ENCODE measurements around the gene UBAC1. TPM values are rescaled to one million over a fixed set of nuclear protein-coding genes. Genes with fewer than 3 reads are reported as not detected.

Gene UBAC1
- total RNA-seq, 1 experiment from 2014 or later: 55.6 TPM

DNA sequence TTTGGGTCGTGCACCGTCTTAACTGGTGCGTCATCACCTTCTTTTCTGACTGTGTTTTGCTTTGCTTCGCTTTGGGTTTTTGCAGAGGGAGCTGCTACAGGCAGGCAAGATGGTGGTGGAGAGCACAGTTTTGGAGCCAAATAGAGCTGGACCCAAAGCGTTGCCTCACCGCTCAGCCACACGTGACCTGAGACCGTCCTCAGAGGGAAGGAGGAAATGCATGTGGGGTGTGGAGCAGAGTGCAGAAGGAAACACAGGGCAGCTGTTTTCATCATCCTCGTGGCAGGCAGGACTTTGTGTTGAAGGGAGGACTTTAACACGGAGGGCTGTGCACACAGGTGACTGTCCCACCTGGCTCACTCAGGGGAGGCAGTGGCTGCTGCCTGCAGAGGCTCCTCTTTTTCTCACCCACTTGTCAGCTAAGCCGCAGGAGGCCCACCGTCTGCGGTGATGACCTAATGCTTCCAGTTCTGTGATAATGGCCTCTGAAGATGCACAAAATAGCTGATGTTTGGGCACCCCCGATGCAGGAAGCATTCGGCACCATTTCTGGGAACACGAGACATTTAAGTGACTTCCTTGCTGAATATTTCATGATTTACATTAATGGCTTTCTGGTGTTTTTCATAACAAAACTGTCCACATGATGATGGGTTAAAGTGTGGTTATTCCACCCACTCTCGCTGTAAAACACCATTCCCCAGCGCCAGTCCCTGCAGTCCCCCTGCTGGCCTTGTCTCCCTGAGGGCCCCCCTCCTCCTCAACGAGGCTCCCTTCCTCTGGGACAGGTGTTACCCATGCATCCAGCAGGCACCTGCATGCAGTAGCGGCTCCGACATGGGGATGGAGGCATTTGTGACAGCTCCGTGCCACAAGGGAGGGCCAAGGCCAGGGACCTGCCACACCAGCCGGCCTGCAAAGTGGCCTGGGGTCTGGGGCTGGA lies 12.4 kb upstream of the UBAC1 start (continued):
- TF ChIP-seq, protein P1, sequence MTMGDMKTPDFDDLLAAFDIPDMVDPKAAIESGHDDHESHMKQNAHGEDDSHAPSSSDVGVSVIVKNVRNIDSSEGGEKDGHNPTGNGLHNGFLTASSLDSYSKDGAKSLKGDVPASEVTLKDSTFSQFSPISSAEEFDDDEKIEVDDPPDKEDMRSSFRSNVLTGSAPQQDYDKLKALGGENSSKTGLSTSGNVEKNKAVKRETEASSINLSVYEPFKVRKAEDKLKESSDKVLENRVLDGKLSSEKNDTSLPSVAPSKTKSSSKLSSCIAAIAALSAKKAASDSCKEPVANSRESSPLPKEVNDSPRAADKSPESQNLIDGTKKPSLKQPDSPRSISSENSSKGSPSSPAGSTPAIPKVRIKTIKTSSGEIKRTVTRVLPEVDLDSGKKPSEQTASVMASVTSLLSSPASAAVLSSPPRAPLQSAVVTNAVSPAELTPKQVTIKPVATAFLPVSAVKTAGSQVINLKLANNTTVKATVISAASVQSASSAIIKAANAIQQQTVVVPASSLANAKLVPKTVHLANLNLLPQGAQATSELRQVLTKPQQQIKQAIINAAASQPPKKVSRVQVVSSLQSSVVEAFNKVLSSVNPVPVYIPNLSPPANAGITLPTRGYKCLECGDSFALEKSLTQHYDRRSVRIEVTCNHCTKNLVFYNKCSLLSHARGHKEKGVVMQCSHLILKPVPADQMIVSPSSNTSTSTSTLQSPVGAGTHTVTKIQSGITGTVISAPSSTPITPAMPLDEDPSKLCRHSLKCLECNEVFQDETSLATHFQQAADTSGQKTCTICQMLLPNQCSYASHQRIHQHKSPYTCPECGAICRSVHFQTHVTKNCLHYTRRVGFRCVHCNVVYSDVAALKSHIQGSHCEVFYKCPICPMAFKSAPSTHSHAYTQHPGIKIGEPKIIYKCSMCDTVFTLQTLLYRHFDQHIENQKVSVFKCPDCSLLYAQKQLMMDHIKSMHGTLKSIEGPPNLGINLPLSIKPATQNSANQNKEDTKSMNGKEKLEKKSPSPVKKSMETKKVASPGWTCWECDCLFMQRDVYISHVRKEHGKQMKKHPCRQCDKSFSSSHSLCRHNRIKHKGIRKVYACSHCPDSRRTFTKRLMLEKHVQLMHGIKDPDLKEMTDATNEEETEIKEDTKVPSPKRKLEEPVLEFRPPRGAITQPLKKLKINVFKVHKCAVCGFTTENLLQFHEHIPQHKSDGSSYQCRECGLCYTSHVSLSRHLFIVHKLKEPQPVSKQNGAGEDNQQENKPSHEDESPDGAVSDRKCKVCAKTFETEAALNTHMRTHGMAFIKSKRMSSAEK (CRISPR knock-in tag; IDR thresholded peaks at IDR 0.05; ENCODE audit: borderline replicate concordance): no peak
- no peak for TF ChIP-seq ESRRA (CRISPR knock-in tag; IDR thresholded peaks at IDR 0.05; ENCODE audit: borderline replicate concordance)
- TF ChIP-seq, protein P2, sequence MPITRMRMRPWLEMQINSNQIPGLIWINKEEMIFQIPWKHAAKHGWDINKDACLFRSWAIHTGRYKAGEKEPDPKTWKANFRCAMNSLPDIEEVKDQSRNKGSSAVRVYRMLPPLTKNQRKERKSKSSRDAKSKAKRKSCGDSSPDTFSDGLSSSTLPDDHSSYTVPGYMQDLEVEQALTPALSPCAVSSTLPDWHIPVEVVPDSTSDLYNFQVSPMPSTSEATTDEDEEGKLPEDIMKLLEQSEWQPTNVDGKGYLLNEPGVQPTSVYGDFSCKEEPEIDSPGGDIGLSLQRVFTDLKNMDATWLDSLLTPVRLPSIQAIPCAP (CRISPR knock-in tag; IDR thresholded peaks at IDR 0.05): no peak

DNA sequence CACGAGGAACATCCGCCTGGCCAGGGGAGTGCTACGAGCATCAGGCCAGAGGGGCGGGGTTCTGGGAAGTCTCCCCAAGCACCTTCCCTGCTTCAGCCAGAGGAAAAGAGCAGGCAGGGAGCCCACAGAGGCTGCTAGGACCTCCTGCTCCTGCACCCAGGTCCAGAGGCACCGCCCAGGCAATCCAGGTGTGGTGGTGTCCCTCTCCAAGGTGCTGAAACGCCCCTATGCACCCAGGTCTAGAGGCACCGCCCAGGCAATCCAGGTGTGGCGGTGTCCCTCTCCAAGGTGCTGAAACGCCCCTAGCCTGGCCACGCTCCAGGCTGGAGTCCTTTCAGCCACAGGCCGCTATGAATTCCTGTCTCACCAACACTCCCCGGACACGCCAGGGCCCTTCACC lies 10.7 kb upstream of the UBAC1 start:
- peaks cover 19% of the 10 kb centered on the region for H3K4me1 Mint-ChIP-seq
- no peaks in the 10 kb centered on the region for H3K27me3 Mint-ChIP-seq (ENCODE audit: low read depth)
- H3K27ac Mint-ChIP-seq: no peak overlapping the region
- ATAC-seq: peak; percentile 85
- ChIA-PET CTCF (interaction anchor here (0.7 kb wide), 1 partner anchor 151 kb away, joined by 4 read pairs; no protein-coding TSS in a partner anchor), POLR2A (no interaction called here)
- H3K4me3 Mint-ChIP-seq: no peak overlapping the region
- peak; percentile 98 for DNase-seq (ENCODE audit: low spot score)
- no peaks in the 10 kb centered on the region for H3K36me3 Mint-ChIP-seq
- no peaks in the 10 kb centered on the region for H3K9me3 Mint-ChIP-seq
- TF ChIP-seq, protein P3, sequence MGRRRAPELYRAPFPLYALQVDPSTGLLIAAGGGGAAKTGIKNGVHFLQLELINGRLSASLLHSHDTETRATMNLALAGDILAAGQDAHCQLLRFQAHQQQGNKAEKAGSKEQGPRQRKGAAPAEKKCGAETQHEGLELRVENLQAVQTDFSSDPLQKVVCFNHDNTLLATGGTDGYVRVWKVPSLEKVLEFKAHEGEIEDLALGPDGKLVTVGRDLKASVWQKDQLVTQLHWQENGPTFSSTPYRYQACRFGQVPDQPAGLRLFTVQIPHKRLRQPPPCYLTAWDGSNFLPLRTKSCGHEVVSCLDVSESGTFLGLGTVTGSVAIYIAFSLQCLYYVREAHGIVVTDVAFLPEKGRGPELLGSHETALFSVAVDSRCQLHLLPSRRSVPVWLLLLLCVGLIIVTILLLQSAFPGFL (CRISPR knock-in tag; IDR thresholded peaks at IDR 0.05; ENCODE audit: borderline replicate concordance): peak; percentile 98
- TF ChIP-seq IRF2 (CRISPR knock-in tag; IDR thresholded peaks at IDR 0.05; ENCODE audit: borderline replicate concordance, low read depth): peak; percentile 96; the same call in 1 of the 2 replicates
- TF ChIP-seq GTF2I (CRISPR knock-in tag; conservative IDR thresholded peaks at IDR 0.05): no peak
- peak; percentile 91 for TF ChIP-seq GABPB1 (CRISPR knock-in tag; IDR thresholded peaks at IDR 0.05)
- peak; percentile 99 for TF ChIP-seq JUN (CRISPR knock-in tag; IDR thresholded peaks at IDR 0.05)
- peak; percentile 79 for TF ChIP-seq ZNF423 (CRISPR knock-in tag; IDR thresholded peaks at IDR 0.05)
- TF ChIP-seq TP53 (CRISPR knock-in tag; IDR thresholded peaks at IDR 0.05): peak; percentile 99
- TF ChIP-seq, protein P4, sequence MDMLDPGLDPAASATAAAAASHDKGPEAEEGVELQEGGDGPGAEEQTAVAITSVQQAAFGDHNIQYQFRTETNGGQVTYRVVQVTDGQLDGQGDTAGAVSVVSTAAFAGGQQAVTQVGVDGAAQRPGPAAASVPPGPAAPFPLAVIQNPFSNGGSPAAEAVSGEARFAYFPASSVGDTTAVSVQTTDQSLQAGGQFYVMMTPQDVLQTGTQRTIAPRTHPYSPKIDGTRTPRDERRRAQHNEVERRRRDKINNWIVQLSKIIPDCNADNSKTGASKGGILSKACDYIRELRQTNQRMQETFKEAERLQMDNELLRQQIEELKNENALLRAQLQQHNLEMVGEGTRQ (CRISPR knock-in tag; IDR thresholded peaks at IDR 0.05): peak; percentile 66
- TF ChIP-seq, protein P5, sequence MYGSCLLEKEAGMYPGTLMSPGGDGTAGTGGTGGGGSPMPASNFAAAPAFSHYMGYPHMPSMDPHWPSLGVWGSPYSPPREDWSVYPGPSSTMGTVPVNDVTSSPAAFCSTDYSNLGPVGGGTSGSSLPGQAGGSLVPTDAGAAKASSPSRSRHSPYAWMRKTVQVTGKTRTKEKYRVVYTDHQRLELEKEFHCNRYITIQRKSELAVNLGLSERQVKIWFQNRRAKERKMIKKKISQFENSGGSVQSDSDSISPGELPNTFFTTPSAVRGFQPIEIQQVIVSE (CRISPR knock-in tag; IDR thresholded peaks at IDR 0.05; ENCODE audit: borderline replicate concordance): no peak
- peak; percentile 99 for TF ChIP-seq ESRRA (CRISPR knock-in tag; IDR thresholded peaks at IDR 0.05; ENCODE audit: borderline replicate concordance)
- 0 out of 2 replicates have a peak, but pooled peaks have one; percentile 46 for TF ChIP-seq MXD4 (CRISPR knock-in tag; IDR thresholded peaks at IDR 0.05; ENCODE audit: borderline replicate concordance)
- peak; percentile 68 for TF ChIP-seq NFYB (CRISPR knock-in tag; conservative IDR thresholded peaks at IDR 0.05; ENCODE audit: low read depth)
- TF ChIP-seq SMAD4 (CRISPR knock-in tag; IDR thresholded peaks at IDR 0.05): peak; percentile 99
- TF ChIP-seq ZNF232 (CRISPR knock-in tag; IDR thresholded peaks at IDR 0.05): peak; percentile 100
- peak; percentile 99 for TF ChIP-seq TEAD4 (CRISPR knock-in tag; IDR thresholded peaks at IDR 0.05)
- TF ChIP-seq RELA (CRISPR knock-in tag; IDR thresholded peaks at IDR 0.05; ENCODE audit: borderline replicate concordance): peak; percentile 99
- peak; percentile 81 for TF ChIP-seq ZNF317 (CRISPR knock-in tag; IDR thresholded peaks at IDR 0.05; ENCODE audit: borderline replicate concordance, low read depth)
- TF ChIP-seq, protein P6, sequence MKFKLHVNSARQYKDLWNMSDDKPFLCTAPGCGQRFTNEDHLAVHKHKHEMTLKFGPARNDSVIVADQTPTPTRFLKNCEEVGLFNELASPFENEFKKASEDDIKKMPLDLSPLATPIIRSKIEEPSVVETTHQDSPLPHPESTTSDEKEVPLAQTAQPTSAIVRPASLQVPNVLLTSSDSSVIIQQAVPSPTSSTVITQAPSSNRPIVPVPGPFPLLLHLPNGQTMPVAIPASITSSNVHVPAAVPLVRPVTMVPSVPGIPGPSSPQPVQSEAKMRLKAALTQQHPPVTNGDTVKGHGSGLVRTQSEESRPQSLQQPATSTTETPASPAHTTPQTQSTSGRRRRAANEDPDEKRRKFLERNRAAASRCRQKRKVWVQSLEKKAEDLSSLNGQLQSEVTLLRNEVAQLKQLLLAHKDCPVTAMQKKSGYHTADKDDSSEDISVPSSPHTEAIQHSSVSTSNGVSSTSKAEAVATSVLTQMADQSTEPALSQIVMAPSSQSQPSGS (CRISPR knock-in tag; IDR thresholded peaks at IDR 0.05; ENCODE audit: borderline replicate concordance, low read depth): peak; percentile 94
- TF ChIP-seq, protein P2 (CRISPR knock-in tag; IDR thresholded peaks at IDR 0.05): peak; percentile 98
- TF ChIP-seq CREM (CRISPR knock-in tag; IDR thresholded peaks at IDR 0.05): peak; percentile 94
- TF ChIP-seq FOXP1 (CRISPR knock-in tag; IDR thresholded peaks at IDR 0.05; ENCODE audit: borderline replicate concordance): peak; percentile 100
- TF ChIP-seq GRHL2 (CRISPR knock-in tag; IDR thresholded peaks at IDR 0.05; ENCODE audit: insufficient replicate concordance, severe bottlenecking): no peak

Data from WTC11 (cell line).